GM12878 (cell line): ENCODE measurements around the gene ADSL. TPM values are rescaled to one million over a fixed set of nuclear protein-coding genes. Genes with fewer than 3 reads are reported as not detected.

ENCODE experiments used
- ATAC-seq: fragments of 200-7000 bp; cut with Tn5 transposase; 3 replicates; pipeline ENCODE4 v1.9.1; 2020; ENCODE audit warnings: mild to moderate bottlenecking, moderate library complexity
- BruUV-seq: library from RNA; stranded (reverse); fragments of 400-500 nt; replicated peaks from 2 replicates; lab custom pipeline; 2021; lab: Mats Ljungman, UMichigan
- CTCF ChIA-PET: fragments of 300-600 bp; sonication (Branson Sonifier 250); formaldehyde crosslinking; extraction: SDS; loops from one replicate; lab custom pipeline; 2021; ENCODE audit warnings: inconsistent platforms; lab: Yijun Ruan, JAX
- POLR2A ChIA-PET: fragments of 350-600 bp; formaldehyde crosslinking; extraction: SDS; loops from one replicate; lab custom pipeline; 2021; ENCODE audit warnings: inconsistent platforms; lab: Charles Lee
- RAD21 ChIA-PET: fragments of 300-600 bp; sonication (Branson Sonifier 250); formaldehyde crosslinking; loops from one replicate; lab custom pipeline; 2023; ENCODE audit warnings: antibody characterized with exemption; ENCODE audit not compliant: unreplicated experiment; lab: Charles Lee
- SMC1A ChIA-PET: fragments of 300-600 bp; sonication (Branson Sonifier 250); formaldehyde crosslinking; loops from one replicate; lab custom pipeline; 2023; ENCODE audit not compliant: unreplicated experiment, uncharacterized antibody; lab: Charles Lee
- DNase-seq: peaks from one replicate; pipeline ENCODE4 v3.0.0-alpha.2; 2011; ENCODE audit warnings: low read depth, low spot score
- FAIRE-seq: peaks from 3 replicates; lab custom pipeline; 2011; peaks lifted over from hg19 to GRCh38; lab: Jason Lieb, UNC
- H2AFZ ChIP-seq: 2 replicates; pipeline ENCODE4 v1.6.0; 2011; ENCODE audit warnings: low read depth, low read length, control low read depth; ENCODE audit not compliant: control insufficient read depth
- H3K27ac ChIP-seq: 2 replicates; pipeline ENCODE4 v1.5.1; 2011; ENCODE audit warnings: control low read depth; ENCODE audit not compliant: control insufficient read depth, insufficient read depth
- H3K27me3 ChIP-seq, 2 experiments: replicated peaks in 1 of 2; 2 replicates each; pipeline versions ENCODE4 v1.6.0 to v1.6.1; 2011; ENCODE audit warnings: low read length in 1 of 2; ENCODE audit not compliant: control insufficient read depth in 2 of 2, insufficient read depth in 2 of 2
- H3K36me3 ChIP-seq, 2 experiments: 2 replicates each; pipeline ENCODE4 v1.5.1; 2011; ENCODE audit warnings: low read length in 1 of 2; ENCODE audit not compliant: control insufficient read depth in 2 of 2, insufficient read depth in 2 of 2
- H3K4me1 ChIP-seq: 2 replicates; pipeline ENCODE4 v1.6.1; 2011; ENCODE audit warnings: mild to moderate bottlenecking, low read length, moderate library complexity, mixed read lengths; ENCODE audit not compliant: control insufficient read depth, insufficient read depth
- H3K4me2 ChIP-seq: 2 replicates; pipeline ENCODE4 v1.6.0; 2011; ENCODE audit warnings: control low read depth; ENCODE audit not compliant: control insufficient read depth, insufficient read depth
- H3K4me3 ChIP-seq: fragments of 200-600 bp; sonication (generic); 2 replicates; pipeline ENCODE4 v1.5.1; 2016
- H3K79me2 ChIP-seq: 2 replicates; pipeline ENCODE4 v1.6.0; 2011; ENCODE audit warnings: low read length; ENCODE audit not compliant: control insufficient read depth, insufficient read depth
- H3K9ac ChIP-seq: 2 replicates; pipeline ENCODE4 v1.8.0; 2011; ENCODE audit warnings: low read length, control low read depth, mixed read lengths; ENCODE audit not compliant: control insufficient read depth, insufficient read depth
- H3K9me3 ChIP-seq: replicated peaks from 3 replicates; pipeline ENCODE4 v1.5.1; 2011; ENCODE audit warnings: mild to moderate bottlenecking, low read length; ENCODE audit not compliant: control insufficient read depth, insufficient read depth
- H4K20me1 ChIP-seq: 2 replicates; pipeline ENCODE4 v1.6.0; 2011; ENCODE audit not compliant: control insufficient read depth, insufficient read depth
- BMI1 ChIP-seq: fragments of 450-650 bp; IDR thresholded peaks from 2 replicates; pipeline ENCODE4 v1.6.1; 2016; ENCODE audit warnings: mild to moderate bottlenecking, moderate library complexity, borderline replicate concordance
- CBX3 ChIP-seq: fragments of 200-600 bp; sonication (generic); IDR thresholded peaks from 2 replicates; pipeline ENCODE4 v1.6.1; 2016; ENCODE audit warnings: low read depth, borderline replicate concordance
- CEBPB ChIP-seq, 2 experiments: fragments of 150-350 bp in 1 of 2; IDR thresholded peaks; 2 replicates each; pipeline ENCODE4 v1.6.1; 2012 to 2014; ENCODE audit warnings: low read depth in 2 of 2, low read length in 2 of 2, borderline replicate concordance in 1 of 2, inconsistent platforms in 1 of 2
- EGR1 ChIP-seq, 2 experiments: IDR thresholded peaks; 1 replicate in 1 of 2; 2 replicates in 1 of 2; pipeline ENCODE4 v1.6.1; 2011 to 2012; ENCODE audit warnings: low read depth in 2 of 2, low read length in 2 of 2, borderline replicate concordance in 1 of 2, mild to moderate bottlenecking in 1 of 2, moderate library complexity in 1 of 2
- FOXM1 ChIP-seq: IDR thresholded peaks from 2 replicates; pipeline ENCODE4 v1.6.1; 2012; ENCODE audit warnings: low read depth, mild to moderate bottlenecking, inconsistent platforms, low read length, moderate library complexity
- IRF4 ChIP-seq: IDR thresholded peaks from 2 replicates; pipeline ENCODE4 v1.6.1; 2011; ENCODE audit warnings: low read depth, low read length
- KLF5 ChIP-seq: fragments of 450-650 bp; IDR thresholded peaks from 2 replicates; pipeline ENCODE4 v1.6.1; 2014; ENCODE audit warnings: mild to moderate bottlenecking; ENCODE audit not compliant: partially characterized antibody
- MEF2B ChIP-seq: fragments of 450-650 bp; IDR thresholded peaks from 2 replicates; pipeline ENCODE4 v1.6.1; 2018; ENCODE audit warnings: mild to moderate bottlenecking, moderate library complexity; ENCODE audit not compliant: partially characterized antibody, poor library complexity, severe bottlenecking
- NRF1 ChIP-seq: conservative IDR thresholded peaks from 2 replicates; pipeline ENCODE4 v1.6.1; 2011; ENCODE audit warnings: mild to moderate bottlenecking, low read depth, low read length, improper control_type of control experiment
- RAD21 ChIP-seq: IDR thresholded peaks from 2 replicates; pipeline ENCODE4 v1.6.1; 2011; ENCODE audit warnings: mild to moderate bottlenecking, low read depth, low read length, moderate library complexity; ENCODE audit not compliant: insufficient read depth
- RCOR1 ChIP-seq: conservative IDR thresholded peaks from 2 replicates; pipeline ENCODE4 v1.6.1; 2012; ENCODE audit warnings: low read depth, low read length, improper control_type of control experiment
- RELA ChIP-seq: fragments of 450-650 bp; IDR thresholded peaks from 2 replicates; pipeline ENCODE4 v1.8.0; 2014; ENCODE audit warnings: borderline replicate concordance; ENCODE audit not compliant: partially characterized antibody
- SMAD1 ChIP-seq: fragments of 450-650 bp; IDR thresholded peaks from 2 replicates; pipeline ENCODE4 v1.6.1; 2018; ENCODE audit warnings: mild to moderate bottlenecking, low read depth; ENCODE audit not compliant: partially characterized antibody
- SUPT20H ChIP-seq: IDR thresholded peaks from 2 replicates; pipeline ENCODE4 v1.6.1; 2011; ENCODE audit warnings: low read depth, mild to moderate bottlenecking, low read length, moderate library complexity, borderline replicate concordance; ENCODE audit not compliant: control insufficient read depth
- ZBED1 ChIP-seq: IDR thresholded peaks from 2 replicates; pipeline ENCODE4 v1.6.1; 2016; ENCODE audit warnings: borderline replicate concordance
- ZNF207 ChIP-seq: fragments of 450-650 bp; IDR thresholded peaks from 2 replicates; pipeline ENCODE4 v1.6.1; 2014; ENCODE audit warnings: antibody characterized with exemption, mild to moderate bottlenecking, borderline replicate concordance
- WGBS: methylation state at CpG from one replicate; pipeline ENCODE4 v1.1.6; 2016; ENCODE audit warnings: low lambda C conversion rate; ENCODE audit not compliant: insufficient replicate concordance, insufficient coverage; ENCODE audit errors: missing lambda C conversion rate; 5-methylcytosine and 5-hydroxymethylcytosine counted together
- in situ Hi-C: fragments of 300-500 bp; cut with MboI; formaldehyde crosslinking; loops from 9 replicates; pipeline ENCODE4 v1.14.3; 2018; ENCODE audit warnings: mixed read lengths
- intact Hi-C: fragments of 100-400 bp; cut with micrococcal nuclease; formaldehyde crosslinking; loops from one replicate; pipeline ENCODE4 v1.14.2; 2022; ENCODE audit not compliant: unreplicated experiment
- polyA plus RNA-seq, 11 experiments: library from polyadenylated mRNA; depleted of rRNA in 4 of 11; unstranded in 6 of 11; stranded (reverse) in 5 of 11; fragments of >200 nt; fragmentation: Nextera tagmentation in 4 of 11; fragmentation: Illumina TruSeq in 1 of 11; extraction: Ambion mirVana in 4 of 11; extraction: Trizol in 1 of 11; gene quantifications; 1 replicate in 1 of 11; 2 replicates in 10 of 11; pipeline versions ENCODE4 v1.2.1 to v1.2.3, GENCODE V29; 2011 to 2016; ENCODE audit warnings: inconsistent platforms in 2 of 11, missing spikeins in 2 of 11, low read depth in 1 of 11
- total RNA-seq, 4 experiments: library from RNA; depleted of rRNA in 3 of 4; stranded (reverse); fragments of >200 nt in 3 of 4; fragmentation: Illumina TruSeq in 1 of 4; extraction: Trizol in 1 of 4; gene quantifications; 2 replicates each; pipeline versions ENCODE4 v1.2.1 to v1.2.3, GENCODE V29; 2013 to 2021
- TF ChIP-seq, protein P1 (sequence below): fragments of 450-650 bp; IDR thresholded peaks from 2 replicates; pipeline ENCODE4 v1.6.1; 2016; ENCODE audit warnings: mild to moderate bottlenecking
- TF ChIP-seq, protein P2 (sequence below): fragments of 450-650 bp; IDR thresholded peaks from 2 replicates; pipeline ENCODE4 v1.6.1; 2017; ENCODE audit warnings: mild to moderate bottlenecking, moderate library complexity

ADSL gene
- total and polyA plus RNA-seq, 10 of the 15 experiments (the other 5 are each of a cell fraction or from before 2014, with no cell fraction given) = 126 to 313 (median 143) TPM

DNA sequence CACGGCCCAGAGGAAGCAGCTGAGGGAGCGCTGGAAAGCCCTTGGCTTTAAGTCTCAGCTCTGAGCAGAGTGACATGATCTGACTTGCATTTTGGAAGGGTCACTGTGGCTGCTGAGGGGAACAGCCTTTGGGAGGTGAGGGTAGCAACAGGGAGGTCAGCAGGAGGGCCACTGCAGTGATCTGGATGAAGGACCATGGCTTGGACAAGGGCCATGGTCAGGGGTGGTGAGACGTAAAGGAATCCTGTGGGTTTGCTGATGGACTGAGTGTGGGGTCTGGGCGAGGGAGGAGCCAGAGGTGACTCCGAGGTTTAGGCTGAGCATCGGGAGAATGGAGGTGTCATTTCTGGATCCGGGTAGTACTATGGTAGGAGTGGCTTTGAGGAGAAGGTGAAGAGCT is 57.4 kb downstream of the ADSL start:
- FAIRE-seq = no peak
- no peak overlapping the region for H3K4me2 ChIP-seq
- H4K20me1 ChIP-seq = peaks cover 2% of the 10 kb centered on the region; the same call in 1 of the 2 replicates
- BruUV-seq = no TSS peak
- H3K9me3 ChIP-seq = no peaks in the 10 kb centered on the region
- DNase-seq = no peak
- no peak overlapping the region for H3K27ac ChIP-seq
- TF ChIP-seq CBX3 (no peak), SUPT20H (no peak), SMAD1 (no peak), RAD21 (no peak), RELA (no peak), EGR1 (IDR thresholded peaks at IDR 0.05; ENCODE audit: borderline replicate concordance in 1 of 2, low read depth in 2 of 2, low read length in 2 of 2) (no peak), MEF2B (no peak), RCOR1 (no peak), ZNF207 (no peak), KLF5 (no peak), IRF4 (no peak), ZBED1 (no peak), BMI1 (no peak), CEBPB (IDR thresholded peaks at IDR 0.05; ENCODE audit: borderline replicate concordance in 1 of 2, low read depth in 2 of 2, low read length in 2 of 2) (no peak), NRF1 (no peak), FOXM1 (no peak)
- TF ChIP-seq, protein P1, sequence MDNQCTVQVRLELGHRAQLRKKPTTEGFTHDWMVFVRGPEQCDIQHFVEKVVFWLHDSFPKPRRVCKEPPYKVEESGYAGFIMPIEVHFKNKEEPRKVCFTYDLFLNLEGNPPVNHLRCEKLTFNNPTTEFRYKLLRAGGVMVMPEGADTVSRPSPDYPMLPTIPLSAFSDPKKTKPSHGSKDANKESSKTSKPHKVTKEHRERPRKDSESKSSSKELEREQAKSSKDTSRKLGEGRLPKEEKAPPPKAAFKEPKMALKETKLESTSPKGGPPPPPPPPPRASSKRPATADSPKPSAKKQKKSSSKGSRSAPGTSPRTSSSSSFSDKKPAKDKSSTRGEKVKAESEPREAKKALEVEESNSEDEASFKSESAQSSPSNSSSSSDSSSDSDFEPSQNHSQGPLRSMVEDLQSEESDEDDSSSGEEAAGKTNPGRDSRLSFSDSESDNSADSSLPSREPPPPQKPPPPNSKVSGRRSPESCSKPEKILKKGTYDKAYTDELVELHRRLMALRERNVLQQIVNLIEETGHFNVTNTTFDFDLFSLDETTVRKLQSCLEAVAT = no peak
- TF ChIP-seq, protein P2, sequence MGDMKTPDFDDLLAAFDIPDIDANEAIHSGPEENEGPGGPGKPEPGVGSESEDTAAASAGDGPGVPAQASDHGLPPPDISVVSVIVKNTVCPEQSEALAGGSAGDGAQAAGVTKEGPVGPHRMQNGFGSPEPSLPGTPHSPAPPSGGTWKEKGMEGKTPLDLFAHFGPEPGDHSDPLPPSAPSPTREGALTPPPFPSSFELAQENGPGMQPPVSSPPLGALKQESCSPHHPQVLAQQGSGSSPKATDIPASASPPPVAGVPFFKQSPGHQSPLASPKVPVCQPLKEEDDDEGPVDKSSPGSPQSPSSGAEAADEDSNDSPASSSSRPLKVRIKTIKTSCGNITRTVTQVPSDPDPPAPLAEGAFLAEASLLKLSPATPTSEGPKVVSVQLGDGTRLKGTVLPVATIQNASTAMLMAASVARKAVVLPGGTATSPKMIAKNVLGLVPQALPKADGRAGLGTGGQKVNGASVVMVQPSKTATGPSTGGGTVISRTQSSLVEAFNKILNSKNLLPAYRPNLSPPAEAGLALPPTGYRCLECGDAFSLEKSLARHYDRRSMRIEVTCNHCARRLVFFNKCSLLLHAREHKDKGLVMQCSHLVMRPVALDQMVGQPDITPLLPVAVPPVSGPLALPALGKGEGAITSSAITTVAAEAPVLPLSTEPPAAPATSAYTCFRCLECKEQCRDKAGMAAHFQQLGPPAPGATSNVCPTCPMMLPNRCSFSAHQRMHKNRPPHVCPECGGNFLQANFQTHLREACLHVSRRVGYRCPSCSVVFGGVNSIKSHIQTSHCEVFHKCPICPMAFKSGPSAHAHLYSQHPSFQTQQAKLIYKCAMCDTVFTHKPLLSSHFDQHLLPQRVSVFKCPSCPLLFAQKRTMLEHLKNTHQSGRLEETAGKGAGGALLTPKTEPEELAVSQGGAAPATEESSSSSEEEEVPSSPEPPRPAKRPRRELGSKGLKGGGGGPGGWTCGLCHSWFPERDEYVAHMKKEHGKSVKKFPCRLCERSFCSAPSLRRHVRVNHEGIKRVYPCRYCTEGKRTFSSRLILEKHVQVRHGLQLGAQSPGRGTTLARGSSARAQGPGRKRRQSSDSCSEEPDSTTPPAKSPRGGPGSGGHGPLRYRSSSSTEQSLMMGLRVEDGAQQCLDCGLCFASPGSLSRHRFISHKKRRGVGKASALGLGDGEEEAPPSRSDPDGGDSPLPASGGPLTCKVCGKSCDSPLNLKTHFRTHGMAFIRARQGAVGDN = no peak
- 98% methylated on average over 7 of the region's 7 CpGs for WGBS
- H3K27me3 ChIP-seq = no peaks in the 10 kb centered on the region
- no peak for ATAC-seq
- H3K79me2 ChIP-seq = no peaks in the 10 kb centered on the region
- H3K9ac ChIP-seq = no peak overlapping the region
- H3K36me3 ChIP-seq = peaks cover 14 to 32% of the 10 kb centered on the region in 2 experiments
- H3K4me1 ChIP-seq = peaks cover 32% of the 10 kb centered on the region
- in situ Hi-C loops (no loop called here), intact Hi-C loops (no loop called here)
- no peak overlapping the region for H2AFZ ChIP-seq
- ChIA-PET SMC1A (interaction anchor here (0.7 to 1.1 kb wide), 2 partner anchors 11 to 21 kb away, joined by 3 read pairs; no protein-coding TSS in a partner anchor), RAD21 (no interaction called here), POLR2A (interaction anchor here (1.0 kb wide), 1 partner anchor 12 kb away, joined by 3 read pairs; no protein-coding TSS in a partner anchor), CTCF (no interaction called here)
- H3K4me3 ChIP-seq = no peak overlapping the region
